PC-9 (cell line): ENCODE data around the gene NFE2.

Experiments used
- EZH2 ChIP-seq: fragments of 200-600 bp; sonication (generic); IDR thresholded peaks from 2 replicates; pipeline ENCODE4 v1.8.0; 2017; ENCODE audit warnings: antibody characterized with exemption, low read depth
- TF ChIP-seq, protein P1 (sequence below): fragments of 200-600 bp; sonication (generic); conservative IDR thresholded peaks from 2 replicates; pipeline ENCODE4 v1.6.1; 2017; ENCODE audit warnings: mixed run types, antibody characterized with exemption, mild to moderate bottlenecking, moderate library complexity

DNA sequence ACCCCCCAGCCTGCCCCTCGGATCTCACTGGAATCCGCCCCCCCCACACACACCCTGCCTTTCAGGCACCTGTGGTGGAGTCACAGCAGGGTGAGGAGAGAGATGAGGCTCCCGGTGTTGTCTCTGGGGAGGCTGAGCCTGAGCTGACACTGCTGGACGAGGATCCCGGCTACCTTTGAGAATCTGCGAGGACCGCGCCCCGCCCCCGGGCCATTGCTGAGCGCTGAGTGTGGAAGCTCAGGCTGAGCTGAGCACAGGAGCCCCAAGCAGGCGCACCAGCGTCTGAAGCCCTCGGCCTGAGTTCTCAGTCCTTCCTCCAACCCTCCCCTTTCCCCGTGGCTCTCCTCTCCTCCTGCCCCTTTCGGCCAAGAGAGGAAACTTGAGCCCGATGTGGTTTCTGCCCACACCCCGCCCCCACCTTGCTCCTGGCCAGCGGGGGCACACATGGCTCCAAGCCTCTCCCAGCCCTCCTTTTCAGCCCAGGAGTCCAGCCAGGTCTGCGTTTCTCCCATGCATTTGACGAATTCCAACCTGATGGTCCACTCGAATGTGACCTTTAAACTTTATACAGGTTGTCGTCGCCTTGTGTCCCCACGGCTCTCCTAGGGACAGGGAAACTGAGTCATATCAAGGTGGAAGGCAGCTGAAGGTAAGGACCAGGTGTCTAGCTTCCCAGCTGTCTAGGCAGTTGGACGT, at the start of gene NFE2:
- TF ChIP-seq, protein P1, sequence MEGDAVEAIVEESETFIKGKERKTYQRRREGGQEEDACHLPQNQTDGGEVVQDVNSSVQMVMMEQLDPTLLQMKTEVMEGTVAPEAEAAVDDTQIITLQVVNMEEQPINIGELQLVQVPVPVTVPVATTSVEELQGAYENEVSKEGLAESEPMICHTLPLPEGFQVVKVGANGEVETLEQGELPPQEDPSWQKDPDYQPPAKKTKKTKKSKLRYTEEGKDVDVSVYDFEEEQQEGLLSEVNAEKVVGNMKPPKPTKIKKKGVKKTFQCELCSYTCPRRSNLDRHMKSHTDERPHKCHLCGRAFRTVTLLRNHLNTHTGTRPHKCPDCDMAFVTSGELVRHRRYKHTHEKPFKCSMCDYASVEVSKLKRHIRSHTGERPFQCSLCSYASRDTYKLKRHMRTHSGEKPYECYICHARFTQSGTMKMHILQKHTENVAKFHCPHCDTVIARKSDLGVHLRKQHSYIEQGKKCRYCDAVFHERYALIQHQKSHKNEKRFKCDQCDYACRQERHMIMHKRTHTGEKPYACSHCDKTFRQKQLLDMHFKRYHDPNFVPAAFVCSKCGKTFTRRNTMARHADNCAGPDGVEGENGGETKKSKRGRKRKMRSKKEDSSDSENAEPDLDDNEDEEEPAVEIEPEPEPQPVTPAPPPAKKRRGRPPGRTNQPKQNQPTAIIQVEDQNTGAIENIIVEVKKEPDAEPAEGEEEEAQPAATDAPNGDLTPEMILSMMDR: no peak; the same call in 1 of the 2 replicates
- TF ChIP-seq EZH2: no peak
